Right ventricle myocardium inferior (tissue), 1 donor: Measurements from ENCODE around the gene ATP2B2. TPM values are rescaled to one million over a fixed set of nuclear protein-coding genes. Genes with fewer than 3 reads are reported as not detected.

Source experiments
- ATAC-seq: fragments of 200-7000 bp; cut with Tn5 transposase; one replicate; pipeline ENCODE4 v1.9.1; 2020; ENCODE audit warnings: mild to moderate bottlenecking, moderate library complexity
- DNase-seq: peaks from one replicate; pipeline ENCODE4 v3.0.0; 2021; ENCODE audit errors: missing footprints
- intact Hi-C: fragments of 100-400 bp; cut with DNase I; formaldehyde crosslinking; loops from one replicate; pipeline ENCODE4 v1.11.0; 2022
- total RNA-seq: library from RNA; stranded (reverse); fragmentation: NEBNext Ultra II Directional; extraction: Animal tissue kit (Norgen Biotek cat#: 25700); gene quantifications from one replicate; pipeline ENCODE4 v1.2.1, GENCODE V29; 2021
- donor health status: DM: no; HTN: yes; CAD: no; lungs with severe emphysema.

The ATP2B2 gene
- total RNA-seq, 1 donor from 2014 or later = 0.14 TPM

- intact Hi-C loops = no loop called here
- ATAC-seq (no peak), DNase-seq (peak; percentile 44)
Measured at GRCh38 chr3:10463533-10464434, 41.6 kb downstream of the ATP2B2 start.

- ATAC-seq (no peak), DNase-seq (peak; percentile 13)
- intact Hi-C loops = no loop called here
Measured at GRCh38 chr3:10462641-10463532, 42.5 kb downstream of the ATP2B2 start.

GRCh38 chr3:10460951-10461545 lies 44.3 kb downstream of the ATP2B2 start:
- intact Hi-C loops = no loop called here
- no peak for ATAC-seq

GRCh38 chr3:10459954-10460754 lies 45.2 kb downstream of the ATP2B2 start:
- ATAC-seq (peak; percentile 71), DNase-seq (peak; percentile 45)
- intact Hi-C loops = no loop called here

More at GRCh38 chr3:10460951-10461545, 44.3 kb downstream of the ATP2B2 start:
- no peak for DNase-seq

- ATAC-seq (no peak), DNase-seq (peak; percentile 11)
- intact Hi-C loops = no loop called here
Measured at GRCh38 chr3:10457560-10457959, 47.8 kb downstream of the ATP2B2 start.

GRCh38 chr3:10456981-10457380 lies 48.4 kb downstream of the ATP2B2 start:
- no peak for DNase-seq
- ATAC-seq = no peak
- intact Hi-C loops = no loop called here

- DNase-seq (peak; percentile 4), ATAC-seq (no peak)
- intact Hi-C loops = no loop called here
Measured at GRCh38 chr3:10455545-10455914, 49.9 kb downstream of the ATP2B2 start.

- intact Hi-C loops = no loop called here
- DNase-seq (peak; percentile 2), ATAC-seq (no peak)
Measured at GRCh38 chr3:10454907-10455544, 50.4 kb downstream of the ATP2B2 start.

- intact Hi-C loops = no loop called here
- DNase-seq (peak; percentile 35), ATAC-seq (no peak)
Measured at GRCh38 chr3:10453431-10454163, 51.8 kb downstream of the ATP2B2 start.

- DNase-seq (peak; percentile 46), ATAC-seq (no peak)
- intact Hi-C loops = no loop called here
Measured at GRCh38 chr3:10450494-10451440, 54.6 kb downstream of the ATP2B2 start.

GRCh38 chr3:10449436-10449835 lies 56.0 kb downstream of the ATP2B2 start:
- no peak for ATAC-seq

GRCh38 chr3:10448544-10448943 lies 56.8 kb downstream of the ATP2B2 start:
- no peak for ATAC-seq
- DNase-seq = peak; percentile 18
- intact Hi-C loops = no loop called here

More at GRCh38 chr3:10449436-10449835, 56.0 kb downstream of the ATP2B2 start:
- DNase-seq = peak; percentile 59
- intact Hi-C loops = no loop called here

GRCh38 chr3:10447527-10448260 lies 57.7 kb downstream of the ATP2B2 start:
- ATAC-seq (peak; percentile 11), DNase-seq (peak; percentile 31)
- intact Hi-C loops = no loop called here

- intact Hi-C loops = no loop called here
- ATAC-seq = no peak
Measured at GRCh38 chr3:10447110-10447509, 58.3 kb downstream of the ATP2B2 start.

GRCh38 chr3:10445561-10446175 lies 59.7 kb downstream of the ATP2B2 start:
- DNase-seq (no peak), ATAC-seq (no peak)
- intact Hi-C loops = no loop called here

More at GRCh38 chr3:10447110-10447509, 58.3 kb downstream of the ATP2B2 start:
- no peak for DNase-seq
